Measurements from ENCODE around the gene LSG1.

- TF ChIP-seq CTCF (IDR thresholded peaks at IDR 0.05) (no peak), POLR2A (IDR thresholded peaks at IDR 0.05) (no peak)
Observed at GRCh38 chr3:194676471-194676870, 4.5 kb upstream of the LSG1 start.

Measured in right lobe of liver (tissue), 4 donors.